GM18909 (cell line): ENCODE measurements around the gene OR5C1.
"Not testable (repeated sequence)": the region's sequence is repeated elsewhere in the genome, so short reads cannot be mapped to it uniquely, and the experiment has no call there.

Experiments used
- ATAC-seq: cut with Tn5 transposase; IDR thresholded peaks from one replicate; pipeline ENCODE4 v1.9.1; 2021; ENCODE audit warnings: mild to moderate bottlenecking; ENCODE audit not compliant: unreplicated experiment, poor library complexity

Gene OR5C1

DNA sequence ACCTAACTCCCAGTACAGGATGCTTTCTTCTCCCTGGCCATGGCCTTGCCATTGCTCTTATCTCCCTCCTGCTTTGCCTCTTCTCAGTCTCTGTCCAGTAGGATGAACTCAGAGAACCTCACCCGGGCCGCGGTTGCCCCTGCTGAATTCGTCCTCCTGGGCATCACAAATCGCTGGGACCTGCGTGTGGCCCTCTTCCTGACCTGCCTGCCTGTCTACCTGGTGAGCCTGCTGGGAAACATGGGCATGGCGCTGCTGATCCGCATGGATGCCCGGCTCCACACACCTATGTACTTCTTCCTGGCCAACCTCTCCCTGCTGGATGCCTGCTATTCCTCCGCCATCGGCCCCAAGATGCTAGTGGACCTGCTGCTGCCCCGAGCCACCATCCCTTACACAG is at the start of gene OR5C1:
Gene OR5C1, plus strand, starts transcription at position 103 of the 400 bp plus-strand sequence. Its CDS starts 0 bp downstream, at position 103.
- ATAC-seq: no peak

DNA sequence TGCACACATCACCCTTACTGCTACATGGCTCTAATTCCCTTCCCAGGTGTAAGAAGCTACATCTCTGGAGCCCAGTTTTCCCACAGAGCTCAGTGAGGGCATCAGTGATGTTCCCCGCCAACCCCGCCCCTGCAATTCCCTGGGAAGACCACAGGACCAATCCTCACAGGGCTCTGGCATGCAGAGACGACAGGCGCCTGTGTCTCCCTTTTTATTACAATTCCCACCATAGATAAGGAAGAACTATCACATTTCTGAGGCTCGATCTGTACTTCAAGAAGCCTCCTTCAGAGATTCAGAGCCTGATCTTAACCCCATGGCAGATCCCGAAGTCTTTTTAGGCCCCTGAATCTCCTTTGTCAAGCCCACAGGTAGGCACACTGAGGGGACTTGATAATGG is 46.7 kb upstream of the OR5C1 start, which contains the start of gene OR1L6:
Gene OR1L6, plus strand, starts transcription at position 301 of the 400 bp plus-strand sequence. CDS start 7,545 bp downstream, outside the sequence.
- no peak for ATAC-seq

DNA sequence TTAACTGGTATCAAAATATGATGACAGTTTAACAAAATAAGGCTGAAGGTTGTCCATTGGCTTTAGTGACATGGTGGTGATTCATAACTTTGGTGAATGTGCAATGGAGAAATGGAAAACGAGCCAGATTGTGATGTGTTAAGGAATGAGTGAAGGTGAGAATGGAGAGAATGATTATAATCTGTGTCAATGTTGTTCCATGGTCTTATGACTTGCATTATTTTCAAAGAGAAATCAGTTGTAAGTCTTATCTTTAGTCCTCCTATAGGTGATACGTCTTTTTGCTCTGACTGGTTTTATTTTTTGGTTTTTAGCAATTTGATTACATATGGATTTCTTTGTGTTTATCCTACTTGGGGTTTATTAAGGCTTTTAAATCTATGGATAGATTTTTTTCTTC is 33.9 kb upstream of the OR5C1 start:
- no peak for ATAC-seq

DNA sequence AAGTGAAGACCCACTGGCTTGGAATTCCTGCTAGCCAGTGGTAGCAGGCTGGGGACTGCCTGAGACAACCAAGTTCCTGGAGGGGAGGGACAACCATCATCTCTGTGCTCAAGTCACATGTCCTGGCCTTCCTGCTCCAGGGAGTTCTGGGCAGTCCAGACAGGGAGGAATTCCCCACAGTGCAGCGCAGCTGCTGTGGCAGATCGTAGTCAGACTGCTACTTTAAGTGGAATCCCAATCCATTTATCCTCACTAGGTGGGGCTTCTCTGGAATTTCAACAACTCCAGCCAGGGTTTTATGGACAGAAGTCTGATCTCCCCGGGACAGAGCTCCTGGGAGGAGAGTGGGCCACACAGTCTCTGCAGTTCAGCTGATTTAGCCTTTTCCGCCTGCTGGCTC is 20.9 kb upstream of the OR5C1 start:
- no peak for ATAC-seq

DNA sequence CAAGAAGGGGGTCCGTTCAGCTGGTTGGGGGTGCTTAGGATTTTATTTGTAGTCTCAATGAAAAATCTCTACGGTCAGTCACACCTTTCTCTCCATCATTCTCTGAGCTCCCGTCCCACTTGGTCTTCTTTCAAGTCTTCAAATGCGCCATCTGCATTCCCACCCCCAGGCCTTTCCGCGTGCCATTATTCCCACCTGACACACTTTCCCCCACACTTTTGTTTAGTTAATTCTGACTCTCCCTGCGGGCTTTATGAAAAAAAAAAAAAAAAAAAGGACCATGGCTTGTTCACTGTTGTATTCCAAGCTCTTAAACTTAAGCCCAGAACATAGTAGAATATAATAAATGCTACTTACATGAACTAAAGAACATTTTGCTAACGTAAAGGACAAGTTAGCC is 11.7 kb upstream of the OR5C1 start:
- no peak for ATAC-seq

DNA sequence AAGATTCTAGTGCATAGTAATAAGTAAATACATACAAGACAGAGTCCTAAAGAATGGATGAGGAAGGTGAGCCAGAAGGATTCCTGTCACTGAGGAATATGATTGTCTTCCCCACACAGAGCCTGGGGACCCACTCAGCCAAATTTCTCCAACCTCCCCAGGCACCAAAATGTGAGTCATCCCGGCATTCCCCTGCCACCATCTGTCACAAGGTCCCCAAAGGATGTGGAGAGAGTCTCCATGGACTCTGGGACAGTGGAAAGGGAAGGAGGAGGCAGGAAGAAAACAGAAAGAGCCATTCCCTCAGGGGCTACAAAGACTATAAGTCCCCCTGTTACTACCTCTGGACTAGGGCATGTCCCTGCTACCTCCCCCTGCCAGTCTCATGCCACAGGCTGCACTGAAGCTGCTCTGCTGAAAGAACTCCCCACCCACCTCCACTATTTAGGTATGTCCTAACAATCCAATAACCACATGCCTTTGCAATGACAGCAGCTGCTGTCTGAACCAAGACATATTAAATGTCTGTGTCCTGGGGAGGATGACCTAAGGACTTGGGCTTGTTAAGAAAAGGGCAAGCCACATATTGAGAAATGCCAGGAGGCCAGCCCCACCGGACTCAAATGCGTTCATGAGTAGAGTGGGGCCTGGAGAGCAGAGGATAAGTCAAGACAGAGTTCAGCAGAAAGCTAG is 10.7 kb upstream of the OR5C1 start:
- ATAC-seq: no peak

DNA sequence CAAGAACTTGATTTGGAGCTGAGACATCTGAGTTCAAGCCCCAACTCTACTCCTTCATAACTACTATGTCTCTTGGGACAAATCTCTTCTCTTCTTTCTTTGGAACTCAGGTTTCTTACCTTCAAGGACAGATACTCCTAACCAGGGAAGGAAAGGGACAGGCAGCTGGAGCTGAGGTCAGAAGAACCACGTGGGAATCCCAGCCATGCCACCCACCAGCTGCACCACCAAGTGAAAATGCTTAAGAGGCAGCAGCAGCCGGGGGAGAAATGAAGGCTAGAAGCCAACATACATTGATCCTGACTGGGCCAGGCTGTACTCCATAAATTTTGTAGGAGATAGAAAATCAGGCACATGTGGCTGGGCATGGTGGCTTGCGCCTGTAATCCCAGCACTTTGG is 9.6 kb upstream of the OR5C1 start:
- ATAC-seq: no peak

DNA sequence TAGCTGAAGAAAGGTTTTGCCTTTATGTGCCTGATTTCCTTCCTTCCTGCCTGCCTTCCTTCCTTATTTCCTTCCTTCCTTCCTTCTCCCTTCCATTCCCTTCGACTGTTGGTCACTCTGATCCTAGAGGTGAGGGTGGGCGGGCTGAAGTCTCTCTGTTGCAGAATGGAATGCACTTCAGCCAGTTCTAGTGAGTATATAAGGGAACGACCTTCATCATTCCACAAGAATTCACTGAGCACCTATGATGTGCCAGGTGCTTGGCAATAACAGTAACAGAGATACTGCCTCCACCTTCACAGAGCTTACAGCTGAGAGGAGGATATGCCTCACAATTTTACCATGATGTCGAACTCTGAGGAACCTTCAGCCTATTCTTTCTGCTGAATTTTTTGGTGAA is 8.7 kb upstream of the OR5C1 start:
- ATAC-seq: no peak

DNA sequence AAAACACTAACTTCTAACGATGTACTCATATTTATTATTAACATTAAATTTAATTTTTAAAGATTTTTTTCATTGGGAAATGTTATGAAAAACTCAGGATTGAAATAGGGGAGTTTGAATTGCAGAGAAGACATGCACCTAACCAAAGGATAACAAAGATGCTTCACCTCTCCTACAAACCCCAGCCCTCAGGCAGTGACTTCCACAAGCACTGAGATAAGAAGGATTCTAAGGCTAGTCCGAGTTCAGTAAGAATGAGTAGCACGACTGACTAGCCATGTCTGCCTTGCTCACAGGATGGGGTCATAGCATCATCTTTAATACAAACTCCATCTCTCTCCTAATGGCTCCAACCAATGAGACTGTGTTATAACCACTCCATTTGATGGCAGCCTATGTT is 7.1 kb upstream of the OR5C1 start:
- ATAC-seq: no peak

DNA sequence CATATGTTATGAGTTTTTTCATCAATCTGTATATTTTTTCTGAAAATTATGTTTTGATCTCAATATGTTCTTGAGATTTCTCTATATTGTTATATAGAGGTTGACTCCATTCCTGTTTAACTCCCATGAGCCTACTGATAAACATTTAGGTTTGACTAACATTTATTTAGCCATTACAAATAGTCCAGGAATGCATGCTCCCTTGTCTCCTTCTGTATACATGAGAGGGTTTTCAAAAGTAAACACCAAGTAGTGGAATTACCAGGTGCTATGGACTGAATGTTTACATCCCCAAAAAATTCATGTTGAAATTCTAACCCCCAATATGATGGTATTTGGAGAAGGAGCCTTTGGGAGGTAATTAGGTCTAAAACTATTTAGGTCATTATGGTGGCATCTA is 3.5 kb upstream of the OR5C1 start:
- ATAC-seq: no peak

DNA sequence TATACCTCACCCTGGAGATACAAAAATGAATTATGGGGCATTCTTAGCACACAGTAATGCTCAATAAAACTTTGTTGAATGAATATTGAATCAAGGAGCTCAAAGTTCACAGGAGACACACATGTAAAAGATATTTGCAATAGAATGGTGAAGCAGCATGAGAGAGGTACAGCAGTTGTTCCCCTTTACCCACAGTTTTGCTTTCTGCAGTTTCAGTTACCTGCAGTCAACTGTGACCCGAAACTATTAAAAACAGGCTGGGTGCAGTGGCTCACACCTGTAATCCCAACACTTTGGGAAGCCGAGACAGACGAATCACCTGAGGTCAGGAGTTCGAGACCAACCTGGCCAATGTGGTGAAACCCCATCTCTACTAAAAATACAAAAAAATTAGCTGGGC is 2.4 kb upstream of the OR5C1 start:
- ATAC-seq: no peak

DNA sequence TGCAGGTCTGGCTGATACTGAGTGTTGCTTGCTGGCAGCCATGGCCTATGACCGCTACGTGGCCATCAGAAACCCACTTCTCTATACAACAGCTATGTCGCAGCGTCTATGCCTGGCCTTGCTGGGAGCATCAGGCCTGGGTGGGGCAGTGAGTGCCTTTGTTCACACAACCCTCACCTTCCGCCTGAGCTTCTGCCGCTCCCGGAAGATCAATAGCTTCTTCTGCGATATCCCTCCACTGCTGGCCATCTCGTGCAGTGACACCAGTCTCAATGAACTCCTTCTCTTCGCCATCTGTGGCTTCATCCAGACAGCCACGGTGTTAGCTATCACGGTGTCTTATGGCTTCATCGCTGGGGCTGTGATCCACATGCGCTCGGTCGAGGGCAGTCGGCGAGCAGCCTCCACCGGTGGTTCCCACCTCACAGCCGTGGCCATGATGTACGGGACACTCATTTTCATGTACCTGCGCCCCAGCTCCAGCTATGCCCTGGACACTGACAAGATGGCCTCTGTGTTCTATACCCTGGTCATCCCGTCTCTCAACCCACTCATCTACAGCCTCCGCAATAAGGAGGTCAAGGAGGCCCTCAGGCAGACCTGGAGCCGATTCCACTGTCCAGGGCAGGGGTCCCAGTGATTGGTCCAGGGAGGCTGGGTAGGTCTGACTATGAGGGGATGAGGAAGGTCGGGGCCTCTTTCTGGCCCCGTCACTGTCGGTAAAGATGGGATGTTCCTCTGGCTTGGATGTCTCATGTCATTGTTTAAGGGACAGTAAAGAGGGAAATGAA is 718 bp downstream of the OR5C1 start:
- no peak for ATAC-seq

DNA sequence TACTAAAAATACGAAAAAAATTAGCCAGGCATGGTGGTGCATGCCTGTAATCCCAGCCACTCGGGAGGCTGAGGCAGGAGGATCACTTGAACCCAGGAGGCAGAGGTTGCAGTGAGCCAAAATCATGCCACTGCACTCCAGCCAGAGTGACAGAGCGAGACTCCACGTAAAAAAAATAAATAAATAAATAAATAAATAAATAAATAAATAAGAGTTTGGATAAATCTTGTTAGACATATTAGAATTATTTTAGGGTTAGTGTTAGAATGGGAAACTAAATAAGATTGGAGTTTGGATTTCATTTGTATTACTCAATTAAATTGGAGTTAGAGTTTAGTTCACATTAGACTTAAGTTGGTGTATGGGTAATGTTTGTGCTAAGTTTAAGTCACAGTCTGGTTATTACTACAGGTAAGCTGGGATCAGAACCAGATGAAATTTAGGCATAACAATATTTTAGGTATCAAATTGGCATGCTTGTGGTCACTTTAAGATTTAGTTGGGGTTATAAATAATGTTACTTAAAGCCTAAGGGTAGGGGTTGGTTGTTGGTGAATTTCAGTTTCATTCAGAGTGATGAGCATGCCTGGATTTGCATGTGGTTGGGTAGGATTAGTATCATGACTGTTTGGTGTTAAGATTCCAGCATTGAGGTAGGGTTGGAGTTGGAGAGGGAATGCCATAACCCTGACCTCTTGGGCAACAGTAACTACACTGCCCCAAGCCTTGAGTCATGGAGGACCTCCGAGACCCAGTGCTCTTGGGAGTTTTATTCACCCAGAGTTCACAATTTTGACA is 3.3 kb downstream of the OR5C1 start:
- no peak for ATAC-seq

DNA sequence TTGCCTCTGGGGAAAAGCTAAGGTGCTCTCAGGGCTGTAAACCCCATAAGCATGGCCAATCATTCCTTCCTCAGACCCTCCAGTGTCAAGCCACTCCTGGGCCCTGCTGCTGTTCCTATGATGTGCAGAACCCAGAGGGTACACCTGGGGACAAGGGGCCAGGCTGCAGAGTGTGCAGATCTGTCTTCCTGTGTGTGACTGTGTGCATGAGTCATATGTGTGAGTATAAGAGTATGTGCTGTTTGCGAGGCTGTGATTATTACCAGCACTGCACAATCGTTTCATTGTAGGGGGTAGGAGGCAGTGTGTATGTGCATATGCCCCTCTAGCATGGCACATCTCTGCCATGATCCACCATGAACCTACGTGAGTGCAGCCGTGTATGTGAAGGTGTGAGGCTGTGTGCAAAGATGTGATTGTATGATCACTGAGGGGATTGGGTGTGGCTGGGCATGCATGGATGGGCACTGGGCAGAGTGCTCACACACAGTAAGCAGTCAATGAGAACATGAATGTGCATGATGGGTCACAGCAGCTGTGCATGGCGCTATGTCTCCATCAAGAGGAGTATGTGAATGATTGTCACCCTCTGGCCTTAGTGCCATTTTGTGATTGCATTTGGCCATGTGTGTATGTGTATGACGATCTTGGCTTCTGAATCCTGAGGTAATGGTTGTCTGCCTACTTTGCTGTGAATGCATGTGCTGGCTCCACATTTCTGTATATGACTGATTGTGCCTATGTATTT is 8.8 kb downstream of the OR5C1 start:
- no peak for ATAC-seq

DNA sequence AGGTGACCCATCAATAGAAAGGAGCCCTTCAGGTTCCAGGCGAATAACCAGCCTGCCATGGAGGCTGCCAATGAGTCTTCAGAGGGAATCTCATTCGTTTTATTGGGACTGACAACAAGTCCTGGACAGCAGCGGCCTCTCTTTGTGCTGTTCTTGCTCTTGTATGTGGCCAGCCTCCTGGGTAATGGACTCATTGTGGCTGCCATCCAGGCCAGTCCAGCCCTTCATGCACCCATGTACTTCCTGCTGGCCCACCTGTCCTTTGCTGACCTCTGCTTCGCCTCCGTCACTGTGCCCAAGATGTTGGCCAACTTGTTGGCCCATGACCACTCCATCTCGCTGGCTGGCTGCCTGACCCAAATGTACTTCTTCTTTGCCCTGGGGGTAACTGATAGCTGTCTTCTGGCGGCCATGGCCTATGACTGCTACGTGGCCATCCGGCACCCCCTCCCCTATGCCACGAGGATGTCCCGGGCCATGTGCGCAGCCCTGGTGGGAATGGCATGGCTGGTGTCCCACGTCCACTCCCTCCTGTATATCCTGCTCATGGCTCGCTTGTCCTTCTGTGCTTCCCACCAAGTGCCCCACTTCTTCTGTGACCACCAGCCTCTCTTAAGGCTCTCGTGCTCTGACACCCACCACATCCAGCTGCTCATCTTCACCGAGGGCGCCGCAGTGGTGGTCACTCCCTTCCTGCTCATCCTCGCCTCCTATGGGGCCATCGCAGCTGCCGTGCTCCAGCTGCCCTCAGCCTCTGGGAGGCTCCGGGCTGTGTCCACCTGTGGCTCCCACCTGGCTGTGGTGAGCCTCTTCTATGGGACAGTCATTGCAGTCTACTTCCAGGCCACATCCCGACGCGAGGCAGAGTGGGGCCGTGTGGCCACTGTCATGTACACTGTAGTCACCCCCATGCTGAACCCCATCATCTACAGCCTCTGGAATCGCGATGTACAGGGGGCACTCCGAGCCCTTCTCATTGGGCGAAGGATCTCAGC is 11.6 kb downstream of the OR5C1 start, which contains the start of gene OR1K1:
Gene OR1K1, plus strand, starts transcription at position 58 of the 995 bp plus-strand sequence. Its CDS starts 0 bp downstream, at position 58.
- ATAC-seq: no peak

DNA sequence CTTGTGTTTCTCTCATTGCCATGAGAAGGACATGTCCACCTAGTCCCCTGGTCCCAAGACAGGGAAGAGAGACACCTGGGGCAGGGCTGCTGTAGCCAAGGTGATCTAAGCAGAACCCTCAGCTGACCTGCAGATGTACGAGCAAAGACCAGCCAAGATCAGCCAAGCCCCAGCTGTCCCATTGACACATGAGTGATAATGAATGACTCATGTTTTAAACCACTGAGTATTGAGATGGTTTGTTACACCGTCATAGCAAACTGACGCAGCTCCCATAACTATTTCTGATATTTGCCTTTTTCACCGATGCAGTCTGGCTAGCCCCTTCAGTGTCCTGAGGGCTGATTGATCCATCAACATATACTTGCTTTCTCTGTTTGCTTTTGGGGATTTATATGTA is 17.9 kb downstream of the OR5C1 start:
- ATAC-seq: no peak

DNA sequence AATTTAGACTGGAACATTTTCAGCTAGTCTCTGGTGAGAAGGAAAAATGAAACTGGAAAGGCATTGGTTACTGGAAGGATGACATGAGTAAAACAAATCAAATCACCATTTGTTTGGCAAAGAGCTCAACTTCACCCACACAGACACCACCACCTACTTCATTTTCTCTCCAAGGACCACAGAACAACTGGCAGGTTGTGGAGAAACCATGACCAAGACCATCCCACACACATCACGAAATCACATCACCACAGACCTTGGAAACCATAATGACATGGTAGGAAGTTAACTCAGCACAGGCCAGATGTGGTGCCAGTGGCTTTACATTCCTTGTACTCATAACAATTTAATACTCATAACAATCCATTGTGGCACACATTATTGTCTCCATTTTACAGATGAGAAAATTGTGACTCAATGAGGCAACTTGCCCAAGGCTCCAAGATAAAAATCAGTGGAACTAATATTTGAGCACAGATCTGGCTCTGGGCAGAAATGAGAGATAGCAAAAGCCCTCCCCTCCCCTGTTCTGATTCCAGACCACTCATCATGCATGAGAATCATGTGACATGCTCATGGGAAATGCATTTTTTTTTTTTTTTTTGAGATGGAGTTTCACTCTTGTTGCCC is 18.7 kb downstream of the OR5C1 start:
- no peak for ATAC-seq

DNA sequence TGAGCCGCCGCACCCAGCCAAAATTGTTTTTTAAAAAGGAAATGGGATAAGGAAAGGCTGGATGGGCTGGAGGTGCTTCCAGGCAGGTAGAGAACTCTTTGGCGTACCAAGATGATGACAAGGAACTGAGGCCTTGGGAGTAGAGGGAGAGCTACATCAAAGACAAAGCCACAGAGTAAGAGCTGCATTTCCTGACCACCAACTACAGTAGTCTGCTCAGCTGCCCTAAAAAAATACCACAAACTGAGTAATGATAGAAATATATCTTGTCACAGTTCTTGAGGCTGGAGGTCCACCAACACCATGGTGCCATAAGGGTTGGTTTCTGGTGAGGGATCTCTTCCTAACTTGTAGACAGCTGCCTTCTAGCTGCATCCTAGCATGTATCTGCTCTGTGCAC is 19.4 kb downstream of the OR5C1 start:
- no peak for ATAC-seq

DNA sequence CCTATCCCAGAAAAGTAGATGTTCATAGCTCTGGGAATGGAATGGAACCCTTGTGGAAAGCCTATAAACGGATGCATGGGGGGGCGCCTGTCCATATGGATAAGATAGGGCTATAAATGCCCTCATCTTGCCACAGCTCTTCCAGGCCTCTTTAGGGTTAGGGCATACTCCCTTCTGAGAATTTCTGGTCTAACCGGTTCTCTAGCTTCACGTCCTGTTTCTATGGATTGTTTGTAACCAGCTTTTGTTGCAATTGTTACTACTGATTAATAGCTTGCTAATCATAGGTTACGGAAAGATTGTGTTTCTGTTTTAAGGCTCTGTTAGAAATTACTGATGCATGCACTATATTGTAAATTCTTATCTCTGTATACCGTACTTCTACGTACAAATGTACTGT is 20.5 kb downstream of the OR5C1 start:
- not testable (repeated sequence) for ATAC-seq
